ENCODE data around the gene KPNB1. TPM values are rescaled to one million over a fixed set of nuclear protein-coding genes. Genes with fewer than 3 reads are reported as not detected.

KPNB1 gene
- total RNA-seq, 1 experiment from 2014 or later: 967 TPM

DNA sequence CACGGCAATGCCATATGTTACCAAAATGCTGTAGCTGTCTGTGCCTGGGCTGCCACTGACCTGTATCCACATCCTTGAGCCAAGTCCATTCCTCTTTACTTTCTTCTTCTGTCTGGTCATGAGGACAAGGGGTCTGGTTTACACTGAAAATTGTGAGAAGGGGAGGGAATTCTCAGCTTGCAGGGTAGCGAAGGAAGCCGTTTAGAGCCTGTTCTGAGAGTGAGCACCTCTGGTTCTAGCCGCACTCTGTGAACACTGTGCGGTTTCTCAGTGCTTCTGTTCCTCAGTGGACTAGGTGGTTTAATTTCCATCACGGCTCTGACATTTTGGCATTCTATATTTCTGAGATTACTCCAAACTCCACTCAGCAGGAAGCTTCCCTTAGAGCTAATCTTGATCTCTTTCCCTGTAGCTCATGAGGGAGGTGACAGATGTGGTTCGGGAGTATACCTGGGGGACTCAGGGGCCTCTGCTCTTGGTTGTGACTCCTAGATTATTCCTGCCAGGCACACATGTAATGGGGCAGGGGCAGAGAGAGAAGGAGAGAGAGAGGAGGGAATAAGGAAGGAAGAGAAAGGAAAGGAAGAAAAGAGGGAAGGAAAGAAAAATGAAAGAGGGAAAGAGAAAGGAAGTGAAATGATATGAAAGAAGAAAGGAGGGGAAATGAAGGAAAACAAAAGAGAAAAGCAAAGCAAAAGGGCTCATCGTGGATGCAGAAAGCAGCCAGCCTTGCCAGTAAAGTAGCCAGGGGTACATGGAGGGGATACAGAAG is 69.1 kb downstream of the KPNB1 start:
- TF ChIP-seq, protein P1, sequence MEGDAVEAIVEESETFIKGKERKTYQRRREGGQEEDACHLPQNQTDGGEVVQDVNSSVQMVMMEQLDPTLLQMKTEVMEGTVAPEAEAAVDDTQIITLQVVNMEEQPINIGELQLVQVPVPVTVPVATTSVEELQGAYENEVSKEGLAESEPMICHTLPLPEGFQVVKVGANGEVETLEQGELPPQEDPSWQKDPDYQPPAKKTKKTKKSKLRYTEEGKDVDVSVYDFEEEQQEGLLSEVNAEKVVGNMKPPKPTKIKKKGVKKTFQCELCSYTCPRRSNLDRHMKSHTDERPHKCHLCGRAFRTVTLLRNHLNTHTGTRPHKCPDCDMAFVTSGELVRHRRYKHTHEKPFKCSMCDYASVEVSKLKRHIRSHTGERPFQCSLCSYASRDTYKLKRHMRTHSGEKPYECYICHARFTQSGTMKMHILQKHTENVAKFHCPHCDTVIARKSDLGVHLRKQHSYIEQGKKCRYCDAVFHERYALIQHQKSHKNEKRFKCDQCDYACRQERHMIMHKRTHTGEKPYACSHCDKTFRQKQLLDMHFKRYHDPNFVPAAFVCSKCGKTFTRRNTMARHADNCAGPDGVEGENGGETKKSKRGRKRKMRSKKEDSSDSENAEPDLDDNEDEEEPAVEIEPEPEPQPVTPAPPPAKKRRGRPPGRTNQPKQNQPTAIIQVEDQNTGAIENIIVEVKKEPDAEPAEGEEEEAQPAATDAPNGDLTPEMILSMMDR (IDR thresholded peaks at IDR 0.05; ENCODE audit: insufficient read depth in 1 of 2, low read depth in 1 of 2, low read length in 1 of 2, severe bottlenecking in 1 of 2, unreplicated experiment in 1 of 2): no peak
- peaks cover 10% of the 10 kb centered on the region; the same call in 1 of the 2 replicates for H3K4me1 ChIP-seq
- H3K27me3 Mint-ChIP-seq (ENCODE audit: insufficient read depth, unreplicated experiment): peaks cover 40% of the 10 kb centered on the region
- H3K36me3 Mint-ChIP-seq (ENCODE audit: insufficient read depth, unreplicated experiment): no peaks in the 10 kb centered on the region
- ChIA-PET POLR2A (no interaction called here), CTCF (interaction anchor here (0.6 to 1.8 kb wide), 6 partner anchors 11 to 113 kb away, joined by 3 to 9 read pairs (median 6); partner anchors contain the start of genes LRRC46, MRPL10 and TBX21)
- BruUV-seq (replicated peaks): no TSS peak
- H3K27me3 ChIP-seq (replicated peaks; ENCODE audit: control insufficient read depth, insufficient read depth, low read length): peaks cover 9% of the 10 kb centered on the region
- no peaks in the 10 kb centered on the region for H3K9me3 Mint-ChIP-seq (ENCODE audit: unreplicated experiment)
- no peaks in the 10 kb centered on the region for H3K9me3 ChIP-seq
- H3K4me3 ChIP-seq (ENCODE audit: low read depth, low read length): no peak overlapping the region
- peaks cover 6% of the 10 kb centered on the region for H3K4me1 Mint-ChIP-seq (ENCODE audit: low read depth, unreplicated experiment)
- H3K27ac Mint-ChIP-seq (ENCODE audit: unreplicated experiment): no peak overlapping the region
- DNase-seq: no peak
- no peaks in the 10 kb centered on the region for H3K36me3 ChIP-seq (ENCODE audit: control insufficient read depth, insufficient read depth, low read length)
- intact Hi-C loops (cut with micrococcal nuclease; ENCODE audit: unreplicated experiment): no loop called here
- no peak overlapping the region for H3K4me3 Mint-ChIP-seq (ENCODE audit: unreplicated experiment)

DNA sequence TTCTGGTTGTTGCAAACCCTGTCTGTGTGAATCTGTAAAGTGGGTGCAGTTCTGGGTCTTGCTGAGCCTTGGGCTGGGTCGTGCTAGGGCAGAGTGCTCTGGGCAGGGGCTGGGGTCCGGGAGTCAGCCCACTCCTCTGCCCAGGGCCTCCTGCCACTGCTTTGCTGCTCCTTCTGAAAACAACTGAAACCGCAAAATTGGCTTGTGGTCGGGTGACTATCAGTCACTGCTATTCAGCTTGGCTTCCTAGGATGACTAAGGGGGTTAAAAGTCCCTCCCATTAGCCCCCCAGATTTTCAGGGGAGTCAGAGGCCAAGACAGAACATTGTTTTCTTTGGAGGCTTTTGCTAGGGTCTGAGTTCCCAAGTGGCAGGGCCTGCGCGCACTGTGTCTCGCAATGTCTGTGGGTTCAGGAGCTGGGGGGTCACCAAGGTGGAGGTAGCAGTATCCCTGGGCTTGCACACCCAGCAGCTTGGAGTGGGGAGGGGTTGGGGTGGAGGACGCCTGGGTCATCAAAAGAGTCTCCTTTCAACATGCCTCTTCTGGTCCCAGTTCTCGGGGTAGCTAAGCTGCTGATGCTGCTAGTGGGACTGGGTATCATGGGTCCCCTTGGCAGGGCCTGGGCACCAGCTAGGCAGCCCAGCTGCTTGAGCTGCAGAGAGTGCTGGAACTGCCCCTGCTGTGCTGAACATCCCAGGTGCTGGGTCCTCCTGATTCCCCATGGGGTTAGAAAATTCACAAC is 69.9 kb downstream of the KPNB1 start:
- no peaks in the 10 kb centered on the region for H3K36me3 Mint-ChIP-seq (ENCODE audit: insufficient read depth, unreplicated experiment)
- BruUV-seq (replicated peaks): no TSS peak
- Histone ChIP-seq H3K27me3 (replicated peaks; ENCODE audit: control insufficient read depth, insufficient read depth, low read length) (peaks cover 9% of the 10 kb centered on the region), H3K36me3 (ENCODE audit: control insufficient read depth, insufficient read depth, low read length) (no peaks in the 10 kb centered on the region), H3K4me1 (peaks cover 10% of the 10 kb centered on the region; the same call in 1 of the 2 replicates), H3K4me3 (ENCODE audit: low read depth, low read length) (no peak overlapping the region), H3K9me3 (no peaks in the 10 kb centered on the region)
- no peak for DNase-seq
- H3K4me1 Mint-ChIP-seq (ENCODE audit: low read depth, unreplicated experiment): peaks cover 6% of the 10 kb centered on the region
- H3K27me3 Mint-ChIP-seq (ENCODE audit: insufficient read depth, unreplicated experiment): peaks cover 34% of the 10 kb centered on the region
- intact Hi-C loops (cut with micrococcal nuclease; ENCODE audit: unreplicated experiment): no loop called here
- ChIA-PET POLR2A (no interaction called here), CTCF (interaction anchor here (0.6 to 1.4 kb wide), 3 partner anchors 13 to 227 kb away, joined by 3 to 7 read pairs (median 3); partner anchors contain the start of gene TBX21)
- TF ChIP-seq, protein P1 (IDR thresholded peaks at IDR 0.05; ENCODE audit: insufficient read depth in 1 of 2, low read depth in 1 of 2, low read length in 1 of 2, severe bottlenecking in 1 of 2, unreplicated experiment in 1 of 2): no peak
- no peaks in the 10 kb centered on the region for H3K9me3 Mint-ChIP-seq (ENCODE audit: unreplicated experiment)
- H3K27ac Mint-ChIP-seq (ENCODE audit: unreplicated experiment): no peak overlapping the region
- no peak overlapping the region for H3K4me3 Mint-ChIP-seq (ENCODE audit: unreplicated experiment)

DNA sequence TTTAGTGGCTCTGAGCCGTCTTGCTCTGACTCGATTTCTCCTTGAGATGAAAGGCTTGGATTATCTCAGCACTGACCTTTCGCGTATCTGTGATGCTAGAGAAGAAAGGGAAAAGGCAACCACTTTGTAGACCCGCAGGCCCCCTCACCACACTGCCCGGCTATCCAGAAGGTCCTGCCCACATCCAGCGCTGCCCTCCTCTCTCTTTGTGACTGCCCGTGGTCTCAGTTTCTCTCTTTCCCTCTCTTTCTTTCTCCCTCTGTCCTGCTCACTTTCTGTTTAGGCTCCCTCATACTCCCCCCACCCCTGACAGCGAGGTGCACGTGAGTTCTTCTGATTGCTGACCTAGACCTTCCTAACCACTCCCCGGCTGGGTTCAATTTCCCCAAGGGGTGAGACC is 70.5 kb downstream of the KPNB1 start:
- Histone ChIP-seq H3K9me3 (no peaks in the 10 kb centered on the region), H3K4me3 (ENCODE audit: low read depth, low read length) (no peak overlapping the region), H3K36me3 (ENCODE audit: control insufficient read depth, insufficient read depth, low read length) (no peaks in the 10 kb centered on the region), H3K4me1 (peaks cover 10% of the 10 kb centered on the region; the same call in 1 of the 2 replicates), H3K27me3 (replicated peaks; ENCODE audit: control insufficient read depth, insufficient read depth, low read length) (peaks cover 9% of the 10 kb centered on the region)
- Mint-ChIP-seq H3K4me3 (ENCODE audit: unreplicated experiment) (no peak overlapping the region), H3K27me3 (ENCODE audit: insufficient read depth, unreplicated experiment) (peaks cover 35% of the 10 kb centered on the region), H3K36me3 (ENCODE audit: insufficient read depth, unreplicated experiment) (no peaks in the 10 kb centered on the region), H3K9me3 (ENCODE audit: unreplicated experiment) (no peaks in the 10 kb centered on the region), H3K4me1 (ENCODE audit: low read depth, unreplicated experiment) (peaks cover 6% of the 10 kb centered on the region), H3K27ac (ENCODE audit: unreplicated experiment) (no peak overlapping the region)
- intact Hi-C loops (cut with micrococcal nuclease; ENCODE audit: unreplicated experiment): no loop called here
- ChIA-PET CTCF (interaction anchor here (0.9 to 1.4 kb wide), 2 partner anchors 13 to 227 kb away, joined by 3 to 7 read pairs; partner anchors contain the start of gene TBX21), POLR2A (no interaction called here)
- TF ChIP-seq, protein P1 (IDR thresholded peaks at IDR 0.05; ENCODE audit: insufficient read depth in 1 of 2, low read depth in 1 of 2, low read length in 1 of 2, severe bottlenecking in 1 of 2, unreplicated experiment in 1 of 2): no peak
- DNase-seq: no peak
- no TSS peak for BruUV-seq (replicated peaks)
